OCI-LY1 (cell line): ENCODE measurements around the gene UBL3.

ENCODE experiments used
- H2AFZ ChIP-seq: fragments of 200-600 bp; sonication (generic), shearing (Covaris generic); 2 replicates; pipeline ENCODE4 v1.6.0; 2014; ENCODE audit warnings: antibody characterized with exemption, mild to moderate bottlenecking, low read length
- H3F3A ChIP-seq: fragments of 200-600 bp; sonication (generic), shearing (Covaris generic); 2 replicates; pipeline ENCODE4 v1.6.0; 2014; ENCODE audit warnings: mild to moderate bottlenecking, antibody characterized with exemption, low read length, moderate library complexity; ENCODE audit not compliant: insufficient read depth
- H3K27ac ChIP-seq: fragments of 200-600 bp; sonication (generic); 2 replicates; pipeline ENCODE4 v1.5.1; 2014; ENCODE audit warnings: low read length, mixed run types, mild to moderate bottlenecking, low read depth; ENCODE audit not compliant: poor library complexity, severe bottlenecking
- H3K27me3 ChIP-seq: fragments of 200-600 bp; sonication (generic); 2 replicates; pipeline ENCODE4 v1.6.0; 2014; ENCODE audit warnings: antibody characterized with exemption, mild to moderate bottlenecking, low read length, moderate library complexity; ENCODE audit not compliant: insufficient read depth
- H3K36me3 ChIP-seq: fragments of 200-600 bp; sonication (generic); 2 replicates; pipeline ENCODE4 v1.6.1; 2014; ENCODE audit warnings: mild to moderate bottlenecking, antibody characterized with exemption, low read length, moderate library complexity, mixed read lengths; ENCODE audit not compliant: insufficient read depth
- H3K4me1 ChIP-seq: fragments of 200-600 bp; sonication (generic); 2 replicates; pipeline ENCODE4 v1.5.1; 2014; ENCODE audit warnings: mild to moderate bottlenecking, low read length, moderate library complexity; ENCODE audit not compliant: insufficient read depth, severe bottlenecking
- H3K4me2 ChIP-seq: fragments of 200-600 bp; sonication (generic), shearing (Covaris generic); 2 replicates; pipeline ENCODE4 v1.6.1; 2014; ENCODE audit warnings: low read length
- H3K4me3 ChIP-seq: fragments of 200-600 bp; sonication (generic); 2 replicates; pipeline ENCODE4 v1.5.1; 2014; ENCODE audit warnings: low read length, low read depth, mild to moderate bottlenecking, mixed read lengths; ENCODE audit not compliant: poor library complexity, severe bottlenecking
- H3K79me2 ChIP-seq: fragments of 200-600 bp; shearing (Covaris generic); 2 replicates; pipeline ENCODE4 v1.6.1; 2016; ENCODE audit warnings: mixed run types, low read length, mixed read lengths; ENCODE audit not compliant: insufficient read depth
- H3K9ac ChIP-seq: fragments of 200-600 bp; sonication (generic), shearing (Covaris generic); 2 replicates; pipeline ENCODE4 v1.6.1; 2014; ENCODE audit warnings: mild to moderate bottlenecking, low read length, mixed read lengths
- H3K9me2 ChIP-seq: fragments of 200-600 bp; sonication (generic), shearing (Covaris generic); 2 replicates; pipeline ENCODE4 v1.6.1; 2014; ENCODE audit warnings: low read depth, mild to moderate bottlenecking, low read length, mixed read lengths
- H3K9me3 ChIP-seq: fragments of 200-600 bp; shearing (Covaris generic); 2 replicates; pipeline ENCODE4 v1.6.1; 2014; ENCODE audit warnings: low read length, mixed read lengths
- H4K20me1 ChIP-seq: fragments of 200-600 bp; sonication (generic), shearing (Covaris generic); 2 replicates; pipeline ENCODE4 v1.6.0; 2016; ENCODE audit warnings: mild to moderate bottlenecking, low read length; ENCODE audit not compliant: insufficient read depth
- EZH2 ChIP-seq: fragments of 200-600 bp; sonication (generic), shearing (Covaris generic); IDR thresholded peaks from 2 replicates; pipeline ENCODE4 v1.8.0; 2017; ENCODE audit warnings: borderline replicate concordance, mixed run types, mild to moderate bottlenecking, antibody characterized with exemption, low read length, moderate library complexity, mixed read lengths
- TF ChIP-seq, protein P1 (sequence below): fragments of 200-600 bp; sonication (generic), shearing (Covaris generic); IDR thresholded peaks from 2 replicates; pipeline ENCODE4 v1.5.1; 2017; ENCODE audit warnings: mild to moderate bottlenecking, antibody characterized with exemption, low read length, moderate library complexity, mixed read lengths

The UBL3 gene

DNA sequence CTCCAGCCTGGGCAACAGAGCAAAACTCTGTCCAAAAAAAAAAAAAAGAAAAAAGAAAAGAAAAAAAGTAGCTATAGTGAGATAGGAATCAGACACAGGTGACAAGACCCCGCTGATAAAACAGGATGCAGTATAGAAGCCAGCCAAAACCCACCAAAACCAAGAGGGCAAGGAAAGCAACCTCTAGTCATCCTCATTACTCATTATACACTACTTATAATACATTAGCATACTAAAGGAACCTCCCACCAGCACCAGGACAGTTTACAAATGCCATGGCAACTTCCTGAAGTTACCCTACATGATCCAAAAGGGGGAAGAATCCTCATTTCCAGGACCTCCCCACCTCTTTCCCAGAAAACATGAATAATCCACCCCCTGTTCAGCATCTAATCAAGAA, 35.6 kb upstream of the UBL3 start:
- Histone ChIP-seq H3K36me3 (no peaks in the 10 kb centered on the region), H3F3A (no peaks in the 10 kb centered on the region), H3K9ac (no peak overlapping the region), H3K9me2 (no peaks in the 10 kb centered on the region), H3K4me3 (no peak overlapping the region), H3K9me3 (no peaks in the 10 kb centered on the region), H4K20me1 (no peaks in the 10 kb centered on the region), H2AFZ (no peak overlapping the region), H3K79me2 (no peaks in the 10 kb centered on the region), H3K4me2 (no peak overlapping the region), H3K27me3 (peaks cover 4% of the 10 kb centered on the region; the same call in 1 of the 2 replicates), H3K4me1 (no peaks in the 10 kb centered on the region), H3K27ac (no peak overlapping the region)
- TF ChIP-seq EZH2 = no peak
- TF ChIP-seq, protein P1, sequence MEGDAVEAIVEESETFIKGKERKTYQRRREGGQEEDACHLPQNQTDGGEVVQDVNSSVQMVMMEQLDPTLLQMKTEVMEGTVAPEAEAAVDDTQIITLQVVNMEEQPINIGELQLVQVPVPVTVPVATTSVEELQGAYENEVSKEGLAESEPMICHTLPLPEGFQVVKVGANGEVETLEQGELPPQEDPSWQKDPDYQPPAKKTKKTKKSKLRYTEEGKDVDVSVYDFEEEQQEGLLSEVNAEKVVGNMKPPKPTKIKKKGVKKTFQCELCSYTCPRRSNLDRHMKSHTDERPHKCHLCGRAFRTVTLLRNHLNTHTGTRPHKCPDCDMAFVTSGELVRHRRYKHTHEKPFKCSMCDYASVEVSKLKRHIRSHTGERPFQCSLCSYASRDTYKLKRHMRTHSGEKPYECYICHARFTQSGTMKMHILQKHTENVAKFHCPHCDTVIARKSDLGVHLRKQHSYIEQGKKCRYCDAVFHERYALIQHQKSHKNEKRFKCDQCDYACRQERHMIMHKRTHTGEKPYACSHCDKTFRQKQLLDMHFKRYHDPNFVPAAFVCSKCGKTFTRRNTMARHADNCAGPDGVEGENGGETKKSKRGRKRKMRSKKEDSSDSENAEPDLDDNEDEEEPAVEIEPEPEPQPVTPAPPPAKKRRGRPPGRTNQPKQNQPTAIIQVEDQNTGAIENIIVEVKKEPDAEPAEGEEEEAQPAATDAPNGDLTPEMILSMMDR = no peak

DNA sequence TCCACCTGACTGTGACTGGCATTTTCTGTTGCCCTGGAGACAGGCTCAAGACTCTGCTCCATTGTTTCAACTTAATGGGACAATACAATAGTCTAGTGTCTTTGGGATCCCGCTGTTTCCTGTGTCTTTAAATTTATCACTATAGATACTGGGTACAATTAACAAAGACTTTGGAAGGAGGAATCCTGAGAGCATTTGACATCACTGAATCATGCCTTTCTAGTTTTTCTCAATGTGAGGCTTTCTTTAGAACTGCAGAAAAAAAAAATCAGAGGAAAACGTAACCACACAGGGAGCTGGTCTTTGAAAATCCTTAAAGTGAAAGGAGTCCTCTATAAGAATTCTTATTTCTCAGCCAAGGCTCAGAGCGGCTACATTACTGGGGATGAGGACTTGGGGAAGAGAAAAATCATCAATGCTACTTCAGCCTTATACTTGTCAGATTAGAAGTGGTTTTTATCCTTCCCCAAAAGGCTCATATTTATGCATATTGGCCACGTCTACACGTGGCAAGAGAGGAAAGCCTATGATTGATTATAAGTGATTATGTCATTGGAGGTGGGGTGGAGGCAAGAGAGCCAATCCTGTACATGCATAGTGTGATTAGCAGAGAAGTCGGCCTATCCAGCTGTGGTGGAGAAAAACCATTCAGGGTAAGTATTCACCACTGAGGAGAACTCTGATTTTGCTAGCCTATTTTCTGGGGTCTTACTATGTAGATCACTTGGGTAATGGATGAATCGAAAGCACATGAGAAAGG, 34.4 kb upstream of the UBL3 start:
- no peaks in the 10 kb centered on the region for H3K36me3 ChIP-seq
- H3K4me3 ChIP-seq = no peak overlapping the region
- no peaks in the 10 kb centered on the region for H3K4me1 ChIP-seq
- TF ChIP-seq EZH2 = no peak
- TF ChIP-seq, protein P1 = no peak
- no peak overlapping the region for H3K9ac ChIP-seq
- no peak overlapping the region for H3K27ac ChIP-seq
- no peaks in the 10 kb centered on the region for H3K9me2 ChIP-seq
- H4K20me1 ChIP-seq = no peaks in the 10 kb centered on the region
- H3K79me2 ChIP-seq = no peaks in the 10 kb centered on the region
- no peaks in the 10 kb centered on the region for H3F3A ChIP-seq
- H3K27me3 ChIP-seq = peaks cover 4% of the 10 kb centered on the region; the same call in 1 of the 2 replicates
- no peak overlapping the region for H2AFZ ChIP-seq
- H3K4me2 ChIP-seq = no peak overlapping the region
- no peaks in the 10 kb centered on the region for H3K9me3 ChIP-seq

DNA sequence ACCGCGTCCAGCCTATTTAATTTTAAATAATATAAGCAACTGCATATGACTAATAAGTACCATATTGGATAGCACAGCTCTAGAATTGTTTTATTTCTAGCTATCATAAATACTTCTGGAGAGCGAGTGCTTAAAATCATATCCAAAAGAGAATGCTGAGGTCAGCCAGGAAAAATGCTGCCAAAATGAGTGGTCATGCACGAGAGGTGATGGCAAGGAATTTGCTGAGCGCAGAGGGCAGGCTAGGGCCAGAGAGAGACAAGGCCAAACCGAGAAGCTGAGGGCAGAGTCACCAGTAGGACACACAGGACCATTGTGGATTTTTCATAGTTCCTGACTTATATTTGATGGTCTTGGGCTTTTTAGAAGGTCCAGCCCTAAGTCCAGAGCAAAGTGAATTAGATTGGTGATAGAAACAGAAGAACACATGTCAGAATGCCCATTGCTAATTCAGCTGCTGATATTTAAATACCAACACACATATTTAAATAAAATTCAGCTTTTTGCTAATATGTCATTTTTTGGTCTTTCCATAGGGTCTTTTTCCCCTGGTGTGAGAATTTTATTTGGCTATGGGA, 33.6 kb upstream of the UBL3 start:
- TF ChIP-seq, protein P1 = no peak
- TF ChIP-seq EZH2 = no peak
- no peaks in the 10 kb centered on the region for H3K4me1 ChIP-seq
- no peaks in the 10 kb centered on the region for H3K36me3 ChIP-seq
- no peaks in the 10 kb centered on the region for H3K9me3 ChIP-seq
- H2AFZ ChIP-seq = no peak overlapping the region
- no peak overlapping the region for H3K4me3 ChIP-seq
- no peaks in the 10 kb centered on the region for H3K79me2 ChIP-seq
- no peaks in the 10 kb centered on the region for H3F3A ChIP-seq
- H4K20me1 ChIP-seq = no peaks in the 10 kb centered on the region
- H3K9ac ChIP-seq = no peak overlapping the region
- peaks cover 4% of the 10 kb centered on the region; the same call in 1 of the 2 replicates for H3K27me3 ChIP-seq
- H3K27ac ChIP-seq = no peak overlapping the region
- no peak overlapping the region for H3K4me2 ChIP-seq
- H3K9me2 ChIP-seq = no peaks in the 10 kb centered on the region
